Keratinocyte (primary cell): ENCODE measurements around the gene LHX2. TPM values are rescaled to one million over a fixed set of nuclear protein-coding genes. Genes with fewer than 3 reads are reported as not detected.

Source experiments
- DNase-seq: peaks from one replicate; pipeline ENCODE4 v3.0.0-alpha.2; 2011; ENCODE audit warnings: low read depth, missing footprints, low spot score
- FAIRE-seq: peaks from 2 replicates; lab custom pipeline; 2011; peaks lifted over from hg19 to GRCh38; lab: Jason Lieb, UNC
- H2AFZ ChIP-seq: 2 replicates; pipeline ENCODE4 v1.6.0; 2012; ENCODE audit warnings: low read length, control low read depth, inconsistent platforms; ENCODE audit not compliant: control insufficient read depth
- H3K27ac ChIP-seq: 2 replicates; pipeline ENCODE4 v1.5.1; 2011; ENCODE audit warnings: low read length; ENCODE audit not compliant: control insufficient read depth, insufficient read depth
- H3K27me3 ChIP-seq: 3 replicates; pipeline ENCODE4 v1.6.0; 2011; ENCODE audit warnings: low read length; ENCODE audit not compliant: control insufficient read depth, insufficient read depth; ENCODE audit errors: extremely low read depth
- H3K36me3 ChIP-seq, 2 experiments: 2 replicates in 1 of 2; 3 replicates in 1 of 2; pipeline ENCODE4 v1.5.1; 2011; ENCODE audit warnings: low read length in 2 of 2, mild to moderate bottlenecking in 1 of 2; ENCODE audit not compliant: control insufficient read depth in 2 of 2, insufficient read depth in 2 of 2; ENCODE audit errors: extremely low read depth in 1 of 2
- H3K4me1 ChIP-seq: 3 replicates; pipeline ENCODE4 v1.5.1; 2011; ENCODE audit warnings: low read length; ENCODE audit not compliant: control insufficient read depth, insufficient read depth; ENCODE audit errors: extremely low read depth
- H3K4me2 ChIP-seq: 3 replicates; pipeline ENCODE4 v1.6.0; 2011; ENCODE audit warnings: low read depth, low read length; ENCODE audit not compliant: control insufficient read depth, insufficient read depth; ENCODE audit errors: extremely low read depth
- H3K4me3 ChIP-seq, 3 experiments: fragments of 200-600 bp in 1 of 3; sonication (generic) in 1 of 3; 2 replicates in 2 of 3; 3 replicates in 1 of 3; pipeline ENCODE4 v1.5.1; 2011 to 2016; ENCODE audit warnings: low read length in 3 of 3, mild to moderate bottlenecking in 3 of 3, control low read depth in 2 of 3, inconsistent platforms in 1 of 3, low read depth in 1 of 3, mixed read lengths in 1 of 3, mixed run types in 1 of 3, moderate library complexity in 1 of 3; ENCODE audit not compliant: control insufficient read depth in 2 of 3, insufficient read depth in 2 of 3; ENCODE audit errors: extremely low read depth in 1 of 3
- H3K79me2 ChIP-seq: 2 replicates; pipeline ENCODE4 v1.6.0; 2012; ENCODE audit warnings: low read length; ENCODE audit not compliant: control insufficient read depth, insufficient read depth
- H3K9ac ChIP-seq: 3 replicates; pipeline ENCODE4 v1.6.0; 2011; ENCODE audit warnings: low read length; ENCODE audit not compliant: control insufficient read depth, insufficient read depth; ENCODE audit errors: extremely low read depth
- H3K9me1 ChIP-seq: 3 replicates; pipeline ENCODE4 v1.6.0; 2011; ENCODE audit warnings: low read length; ENCODE audit not compliant: control insufficient read depth, insufficient read depth; ENCODE audit errors: extremely low read depth
- H3K9me3 ChIP-seq: 2 replicates; pipeline ENCODE4 v1.5.1; 2012; ENCODE audit warnings: low read depth, low read length; ENCODE audit not compliant: control insufficient read depth
- H4K20me1 ChIP-seq: 3 replicates; pipeline ENCODE4 v1.6.0; 2011; ENCODE audit warnings: low read length; ENCODE audit not compliant: control insufficient read depth, insufficient read depth; ENCODE audit errors: extremely low read depth
- CTCF ChIP-seq, 3 experiments: IDR thresholded peaks in 1 of 3; conservative IDR thresholded peaks in 1 of 3; optimal IDR thresholded peaks in 1 of 3; 2 replicates in 2 of 3; 3 replicates in 1 of 3; pipeline versions ENCODE3 to v1.5.1; 2011; ENCODE audit warnings: low read length in 3 of 3, mild to moderate bottlenecking in 3 of 3, moderate library complexity in 2 of 3, control low read depth in 1 of 3, inconsistent platforms in 1 of 3; ENCODE audit not compliant: insufficient read depth in 2 of 3; ENCODE audit errors: extremely low read depth in 1 of 3
- EZH2 ChIP-seq: IDR thresholded peaks from one replicate; pipeline ENCODE4 v1.6.1; 2012; ENCODE audit warnings: inconsistent platforms, mild to moderate bottlenecking, low read length, moderate library complexity
- dilution Hi-C: fragments of 300-500 bp; cut with MboI; formaldehyde crosslinking; loops from one replicate; pipeline ENCODE4 v1.7.0; 2020; ENCODE audit warnings: low sequenced_read_pairs; ENCODE audit not compliant: extremely low pct_ligation_motif_present
- polyA plus RNA-seq, 5 experiments: library from polyadenylated mRNA; depleted of rRNA in 3 of 5; stranded (reverse) in 3 of 5; stranded (forward) in 1 of 5; unstranded in 1 of 5; fragments of >200 nt; gene quantifications; 1 replicate in 1 of 5; 2 replicates in 3 of 5; 3 replicates in 1 of 5; pipeline versions ENCODE4 v1.2.1 to v1.2.3, GENCODE V29; 2011 to 2012; ENCODE audit warnings: missing spikeins in 2 of 5, low read depth in 1 of 5, low replicate concordance in 1 of 5

Gene LHX2
- polyA plus RNA-seq, 1 donor (not counting 4 experiments of a cell fraction or from before 2014, with no cell fraction given), result 0.07 TPM

GRCh38 chr9:124016175-124017050, 4.8 kb downstream of the LHX2 start:
- Histone ChIP-seq H3K9me3 (no peaks in the 10 kb centered on the region), H3K27ac (no peak overlapping the region), H3K4me2 (no peak overlapping the region), H3K9ac (no peak overlapping the region), H3K4me3 (no peak overlapping the region), H3K36me3 (no peaks in the 10 kb centered on the region), H3K4me1 (no peaks in the 10 kb centered on the region), H3K9me1 (no peaks in the 10 kb centered on the region), H3K79me2 (no peaks in the 10 kb centered on the region), H4K20me1 (no peaks in the 10 kb centered on the region), H3K27me3 (peaks cover 100% of the 10 kb centered on the region), H2AFZ (no peak overlapping the region)
- TF ChIP-seq EZH2 (peak; percentile 98), CTCF (optimal IDR thresholded peaks at IDR 0.05 in 1 of 3, IDR thresholded peaks at IDR 0.05 in 1 of 3, conservative IDR thresholded peaks at IDR 0.05 in 1 of 3; ENCODE audit: extremely low read depth in 1 of 3, insufficient read depth in 2 of 3, low read length in 3 of 3) (no peak)
- dilution Hi-C loops, result no loop called here
- FAIRE-seq, result no peak
- no peak for DNase-seq

GRCh38 chr9:124017051-124017928, 5.7 kb downstream of the LHX2 start:
- H3K27me3 ChIP-seq, result peaks cover 100% of the 10 kb centered on the region
- dilution Hi-C loops, result no loop called here
- DNase-seq (no peak), FAIRE-seq (no peak)
- H3K9me1 ChIP-seq, result no peaks in the 10 kb centered on the region
- H3K36me3 ChIP-seq, result no peaks in the 10 kb centered on the region
- H3K9ac ChIP-seq, result no peak overlapping the region
- no peak overlapping the region for H2AFZ ChIP-seq
- H4K20me1 ChIP-seq, result no peaks in the 10 kb centered on the region
- H3K4me1 ChIP-seq, result no peaks in the 10 kb centered on the region
- H3K9me3 ChIP-seq, result no peaks in the 10 kb centered on the region
- no peak overlapping the region for H3K27ac ChIP-seq
- H3K79me2 ChIP-seq, result no peaks in the 10 kb centered on the region
- no peak overlapping the region for H3K4me2 ChIP-seq
- TF ChIP-seq CTCF (optimal IDR thresholded peaks at IDR 0.05 in 1 of 3, IDR thresholded peaks at IDR 0.05 in 1 of 3, conservative IDR thresholded peaks at IDR 0.05 in 1 of 3; ENCODE audit: extremely low read depth in 1 of 3, insufficient read depth in 2 of 3, low read length in 3 of 3), result no peak
- peak; percentile 96 for TF ChIP-seq EZH2
- H3K4me3 ChIP-seq, result no peak overlapping the region
